ENCODE results near the gene BATF3. TPM values are rescaled to one million over a fixed set of nuclear protein-coding genes. Genes with fewer than 3 reads are reported as not detected.

The BATF3 gene
- total and polyA plus RNA-seq, 9 of the 15 experiments (the other 6 are each of a cell fraction or from before 2014, with no cell fraction given) = 0.40 to 3.8 (median 2.0) TPM

DNA sequence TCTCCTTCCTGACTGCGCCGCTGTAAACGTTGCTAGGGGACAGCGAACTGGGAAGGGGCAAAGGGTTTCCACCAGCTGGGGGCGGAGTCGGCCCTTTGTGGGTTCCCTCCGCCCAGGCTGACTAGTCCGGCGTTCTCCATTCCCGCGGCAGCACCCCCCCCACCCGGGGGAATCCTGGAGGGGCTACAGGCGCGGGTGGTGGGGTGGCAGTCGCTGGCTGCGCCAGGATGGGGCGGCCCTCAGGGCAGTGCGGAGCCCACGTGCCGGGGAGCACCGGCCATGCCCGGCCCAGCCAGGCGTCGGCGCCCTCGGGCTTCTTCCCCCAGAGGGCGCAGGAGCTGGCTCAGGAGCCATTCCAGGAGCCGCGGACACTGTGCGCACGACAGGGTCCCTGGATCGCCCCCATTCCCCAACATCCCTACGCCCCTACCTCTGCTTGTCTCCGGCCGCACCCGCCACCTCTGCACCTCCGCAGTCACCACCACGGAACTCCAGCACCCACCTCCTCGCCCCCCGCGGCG, 476 bp downstream of the BATF3 start (continued):
- TF ChIP-seq, protein P1, sequence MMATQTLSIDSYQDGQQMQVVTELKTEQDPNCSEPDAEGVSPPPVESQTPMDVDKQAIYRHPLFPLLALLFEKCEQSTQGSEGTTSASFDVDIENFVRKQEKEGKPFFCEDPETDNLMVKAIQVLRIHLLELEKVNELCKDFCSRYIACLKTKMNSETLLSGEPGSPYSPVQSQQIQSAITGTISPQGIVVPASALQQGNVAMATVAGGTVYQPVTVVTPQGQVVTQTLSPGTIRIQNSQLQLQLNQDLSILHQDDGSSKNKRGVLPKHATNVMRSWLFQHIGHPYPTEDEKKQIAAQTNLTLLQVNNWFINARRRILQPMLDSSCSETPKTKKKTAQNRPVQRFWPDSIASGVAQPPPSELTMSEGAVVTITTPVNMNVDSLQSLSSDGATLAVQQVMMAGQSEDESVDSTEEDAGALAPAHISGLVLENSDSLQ (IDR thresholded peaks at IDR 0.05) = no peak
- TF ChIP-seq, protein P2, sequence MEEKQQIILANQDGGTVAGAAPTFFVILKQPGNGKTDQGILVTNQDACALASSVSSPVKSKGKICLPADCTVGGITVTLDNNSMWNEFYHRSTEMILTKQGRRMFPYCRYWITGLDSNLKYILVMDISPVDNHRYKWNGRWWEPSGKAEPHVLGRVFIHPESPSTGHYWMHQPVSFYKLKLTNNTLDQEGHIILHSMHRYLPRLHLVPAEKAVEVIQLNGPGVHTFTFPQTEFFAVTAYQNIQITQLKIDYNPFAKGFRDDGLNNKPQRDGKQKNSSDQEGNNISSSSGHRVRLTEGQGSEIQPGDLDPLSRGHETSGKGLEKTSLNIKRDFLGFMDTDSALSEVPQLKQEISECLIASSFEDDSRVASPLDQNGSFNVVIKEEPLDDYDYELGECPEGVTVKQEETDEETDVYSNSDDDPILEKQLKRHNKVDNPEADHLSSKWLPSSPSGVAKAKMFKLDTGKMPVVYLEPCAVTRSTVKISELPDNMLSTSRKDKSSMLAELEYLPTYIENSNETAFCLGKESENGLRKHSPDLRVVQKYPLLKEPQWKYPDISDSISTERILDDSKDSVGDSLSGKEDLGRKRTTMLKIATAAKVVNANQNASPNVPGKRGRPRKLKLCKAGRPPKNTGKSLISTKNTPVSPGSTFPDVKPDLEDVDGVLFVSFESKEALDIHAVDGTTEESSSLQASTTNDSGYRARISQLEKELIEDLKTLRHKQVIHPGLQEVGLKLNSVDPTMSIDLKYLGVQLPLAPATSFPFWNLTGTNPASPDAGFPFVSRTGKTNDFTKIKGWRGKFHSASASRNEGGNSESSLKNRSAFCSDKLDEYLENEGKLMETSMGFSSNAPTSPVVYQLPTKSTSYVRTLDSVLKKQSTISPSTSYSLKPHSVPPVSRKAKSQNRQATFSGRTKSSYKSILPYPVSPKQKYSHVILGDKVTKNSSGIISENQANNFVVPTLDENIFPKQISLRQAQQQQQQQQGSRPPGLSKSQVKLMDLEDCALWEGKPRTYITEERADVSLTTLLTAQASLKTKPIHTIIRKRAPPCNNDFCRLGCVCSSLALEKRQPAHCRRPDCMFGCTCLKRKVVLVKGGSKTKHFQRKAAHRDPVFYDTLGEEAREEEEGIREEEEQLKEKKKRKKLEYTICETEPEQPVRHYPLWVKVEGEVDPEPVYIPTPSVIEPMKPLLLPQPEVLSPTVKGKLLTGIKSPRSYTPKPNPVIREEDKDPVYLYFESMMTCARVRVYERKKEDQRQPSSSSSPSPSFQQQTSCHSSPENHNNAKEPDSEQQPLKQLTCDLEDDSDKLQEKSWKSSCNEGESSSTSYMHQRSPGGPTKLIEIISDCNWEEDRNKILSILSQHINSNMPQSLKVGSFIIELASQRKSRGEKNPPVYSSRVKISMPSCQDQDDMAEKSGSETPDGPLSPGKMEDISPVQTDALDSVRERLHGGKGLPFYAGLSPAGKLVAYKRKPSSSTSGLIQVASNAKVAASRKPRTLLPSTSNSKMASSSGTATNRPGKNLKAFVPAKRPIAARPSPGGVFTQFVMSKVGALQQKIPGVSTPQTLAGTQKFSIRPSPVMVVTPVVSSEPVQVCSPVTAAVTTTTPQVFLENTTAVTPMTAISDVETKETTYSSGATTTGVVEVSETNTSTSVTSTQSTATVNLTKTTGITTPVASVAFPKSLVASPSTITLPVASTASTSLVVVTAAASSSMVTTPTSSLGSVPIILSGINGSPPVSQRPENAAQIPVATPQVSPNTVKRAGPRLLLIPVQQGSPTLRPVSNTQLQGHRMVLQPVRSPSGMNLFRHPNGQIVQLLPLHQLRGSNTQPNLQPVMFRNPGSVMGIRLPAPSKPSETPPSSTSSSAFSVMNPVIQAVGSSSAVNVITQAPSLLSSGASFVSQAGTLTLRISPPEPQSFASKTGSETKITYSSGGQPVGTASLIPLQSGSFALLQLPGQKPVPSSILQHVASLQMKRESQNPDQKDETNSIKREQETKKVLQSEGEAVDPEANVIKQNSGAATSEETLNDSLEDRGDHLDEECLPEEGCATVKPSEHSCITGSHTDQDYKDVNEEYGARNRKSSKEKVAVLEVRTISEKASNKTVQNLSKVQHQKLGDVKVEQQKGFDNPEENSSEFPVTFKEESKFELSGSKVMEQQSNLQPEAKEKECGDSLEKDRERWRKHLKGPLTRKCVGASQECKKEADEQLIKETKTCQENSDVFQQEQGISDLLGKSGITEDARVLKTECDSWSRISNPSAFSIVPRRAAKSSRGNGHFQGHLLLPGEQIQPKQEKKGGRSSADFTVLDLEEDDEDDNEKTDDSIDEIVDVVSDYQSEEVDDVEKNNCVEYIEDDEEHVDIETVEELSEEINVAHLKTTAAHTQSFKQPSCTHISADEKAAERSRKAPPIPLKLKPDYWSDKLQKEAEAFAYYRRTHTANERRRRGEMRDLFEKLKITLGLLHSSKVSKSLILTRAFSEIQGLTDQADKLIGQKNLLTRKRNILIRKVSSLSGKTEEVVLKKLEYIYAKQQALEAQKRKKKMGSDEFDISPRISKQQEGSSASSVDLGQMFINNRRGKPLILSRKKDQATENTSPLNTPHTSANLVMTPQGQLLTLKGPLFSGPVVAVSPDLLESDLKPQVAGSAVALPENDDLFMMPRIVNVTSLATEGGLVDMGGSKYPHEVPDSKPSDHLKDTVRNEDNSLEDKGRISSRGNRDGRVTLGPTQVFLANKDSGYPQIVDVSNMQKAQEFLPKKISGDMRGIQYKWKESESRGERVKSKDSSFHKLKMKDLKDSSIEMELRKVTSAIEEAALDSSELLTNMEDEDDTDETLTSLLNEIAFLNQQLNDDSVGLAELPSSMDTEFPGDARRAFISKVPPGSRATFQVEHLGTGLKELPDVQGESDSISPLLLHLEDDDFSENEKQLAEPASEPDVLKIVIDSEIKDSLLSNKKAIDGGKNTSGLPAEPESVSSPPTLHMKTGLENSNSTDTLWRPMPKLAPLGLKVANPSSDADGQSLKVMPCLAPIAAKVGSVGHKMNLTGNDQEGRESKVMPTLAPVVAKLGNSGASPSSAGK (IDR thresholded peaks at IDR 0.05) = peak; percentile 97
- TF ChIP-seq ZNF707 (CRISPR knock-in tag; conservative IDR thresholded peaks at IDR 0.05) (no peak), BCOR (IDR thresholded peaks at IDR 0.05) (no peak), POU5F1 (IDR thresholded peaks at IDR 0.05; ENCODE audit: borderline replicate concordance, low read depth, low read length, partially characterized antibody) (no peak), ETV1 (tag; conservative IDR thresholded peaks at IDR 0.05; ENCODE audit: low read depth) (no peak), ZNF232 (CRISPR knock-in tag; IDR thresholded peaks at IDR 0.05) (peak; percentile 93), PURB (CRISPR knock-in tag; IDR thresholded peaks at IDR 0.05; ENCODE audit: low read depth) (no peak), XRCC4 (IDR thresholded peaks at IDR 0.05; ENCODE audit: extremely low read depth, insufficient read depth, insufficient read length) (no peak), SRSF7 (optimal IDR thresholded peaks at IDR 0.05; ENCODE audit: low read depth, low read length) (no peak), NELFE (IDR thresholded peaks at IDR 0.05; ENCODE audit: insufficient read depth, insufficient read length) (no peak), ZKSCAN3 (CRISPR knock-in tag; IDR thresholded peaks at IDR 0.05) (no peak), BHLHE40 (IDR thresholded peaks at IDR 0.05; ENCODE audit: low read length) (peak; percentile 93), SMC3 (conservative IDR thresholded peaks at IDR 0.05; ENCODE audit: insufficient read depth, low read depth, low read length) (peak; percentile 41; the same call in 1 of the 2 replicates)
- TF ChIP-seq, protein P3, sequence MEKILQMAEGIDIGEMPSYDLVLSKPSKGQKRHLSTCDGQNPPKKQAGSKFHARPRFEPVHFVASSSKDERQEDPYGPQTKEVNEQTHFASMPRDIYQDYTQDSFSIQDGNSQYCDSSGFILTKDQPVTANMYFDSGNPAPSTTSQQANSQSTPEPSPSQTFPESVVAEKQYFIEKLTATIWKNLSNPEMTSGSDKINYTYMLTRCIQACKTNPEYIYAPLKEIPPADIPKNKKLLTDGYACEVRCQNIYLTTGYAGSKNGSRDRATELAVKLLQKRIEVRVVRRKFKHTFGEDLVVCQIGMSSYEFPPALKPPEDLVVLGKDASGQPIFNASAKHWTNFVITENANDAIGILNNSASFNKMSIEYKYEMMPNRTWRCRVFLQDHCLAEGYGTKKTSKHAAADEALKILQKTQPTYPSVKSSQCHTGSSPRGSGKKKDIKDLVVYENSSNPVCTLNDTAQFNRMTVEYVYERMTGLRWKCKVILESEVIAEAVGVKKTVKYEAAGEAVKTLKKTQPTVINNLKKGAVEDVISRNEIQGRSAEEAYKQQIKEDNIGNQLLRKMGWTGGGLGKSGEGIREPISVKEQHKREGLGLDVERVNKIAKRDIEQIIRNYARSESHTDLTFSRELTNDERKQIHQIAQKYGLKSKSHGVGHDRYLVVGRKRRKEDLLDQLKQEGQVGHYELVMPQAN (IDR thresholded peaks at IDR 0.05; ENCODE audit: borderline replicate concordance) = peak; percentile 80; the same call in 1 of the 2 replicates
